GM13977 (cell line): ENCODE results near the gene SETD3.

Experiments used
- DNase-seq: peaks from one replicate; pipeline ENCODE4 v3.0.0; 2012; ENCODE audit warnings: low spot score
- in situ Hi-C: fragments of 300-500 bp; cut with MboI; formaldehyde crosslinking; loops from one replicate; pipeline ENCODE4 v1.12.0; 2022; ENCODE audit warnings: low sequenced_read_pairs, low pct_unique_long_range_greater_than_20kb, mixed read lengths, inconsistent platforms; ENCODE audit not compliant: unreplicated experiment
- TF ChIP-seq, protein P1 (sequence below): IDR thresholded peaks from 2 replicates; pipeline ENCODE4 v1.5.1; 2012; ENCODE audit warnings: mild to moderate bottlenecking, control low read depth; ENCODE audit not compliant: insufficient read depth; ENCODE audit errors: extremely low read depth, missing control alignments

The SETD3 gene

DNA sequence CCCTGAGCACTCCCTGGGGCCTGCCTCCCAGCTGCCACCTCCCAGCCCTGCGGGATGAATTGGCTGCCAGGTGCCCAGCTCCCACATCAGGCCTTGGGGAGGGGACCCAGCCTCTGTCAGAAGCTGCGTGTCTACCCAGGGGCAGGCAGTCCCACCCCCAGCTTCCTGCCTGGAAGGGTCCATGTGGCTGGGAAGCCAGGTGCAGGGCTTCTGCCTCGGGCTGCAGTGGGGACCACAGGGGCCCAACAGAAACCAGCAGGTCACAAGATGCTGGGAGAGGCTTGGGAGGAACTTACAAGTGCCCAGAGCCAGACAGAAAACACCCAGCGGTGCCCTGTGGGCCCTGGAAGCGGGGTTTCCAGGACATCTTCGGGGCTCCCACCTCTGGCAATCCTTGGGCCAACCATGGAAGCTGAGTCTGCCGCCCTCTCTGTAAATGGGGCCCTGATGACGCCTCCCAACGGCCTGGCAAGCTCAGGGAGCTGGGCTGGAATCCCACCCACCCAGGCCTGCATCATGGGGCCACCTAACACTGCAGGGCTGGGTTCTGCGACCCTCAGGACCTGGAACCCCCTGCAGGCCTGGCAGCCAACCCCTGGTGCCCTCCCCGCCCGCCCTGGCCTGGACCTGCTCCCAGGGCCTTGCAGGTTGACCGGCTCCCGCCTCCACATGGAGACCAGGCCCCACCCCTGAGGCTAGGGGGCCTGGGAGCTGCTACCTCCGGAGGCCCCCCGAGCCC is 37.2 kb upstream of the SETD3 start:
- in situ Hi-C loops: no loop called here
- DNase-seq: no peak
- TF ChIP-seq, protein P1, sequence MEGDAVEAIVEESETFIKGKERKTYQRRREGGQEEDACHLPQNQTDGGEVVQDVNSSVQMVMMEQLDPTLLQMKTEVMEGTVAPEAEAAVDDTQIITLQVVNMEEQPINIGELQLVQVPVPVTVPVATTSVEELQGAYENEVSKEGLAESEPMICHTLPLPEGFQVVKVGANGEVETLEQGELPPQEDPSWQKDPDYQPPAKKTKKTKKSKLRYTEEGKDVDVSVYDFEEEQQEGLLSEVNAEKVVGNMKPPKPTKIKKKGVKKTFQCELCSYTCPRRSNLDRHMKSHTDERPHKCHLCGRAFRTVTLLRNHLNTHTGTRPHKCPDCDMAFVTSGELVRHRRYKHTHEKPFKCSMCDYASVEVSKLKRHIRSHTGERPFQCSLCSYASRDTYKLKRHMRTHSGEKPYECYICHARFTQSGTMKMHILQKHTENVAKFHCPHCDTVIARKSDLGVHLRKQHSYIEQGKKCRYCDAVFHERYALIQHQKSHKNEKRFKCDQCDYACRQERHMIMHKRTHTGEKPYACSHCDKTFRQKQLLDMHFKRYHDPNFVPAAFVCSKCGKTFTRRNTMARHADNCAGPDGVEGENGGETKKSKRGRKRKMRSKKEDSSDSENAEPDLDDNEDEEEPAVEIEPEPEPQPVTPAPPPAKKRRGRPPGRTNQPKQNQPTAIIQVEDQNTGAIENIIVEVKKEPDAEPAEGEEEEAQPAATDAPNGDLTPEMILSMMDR: no peak

DNA sequence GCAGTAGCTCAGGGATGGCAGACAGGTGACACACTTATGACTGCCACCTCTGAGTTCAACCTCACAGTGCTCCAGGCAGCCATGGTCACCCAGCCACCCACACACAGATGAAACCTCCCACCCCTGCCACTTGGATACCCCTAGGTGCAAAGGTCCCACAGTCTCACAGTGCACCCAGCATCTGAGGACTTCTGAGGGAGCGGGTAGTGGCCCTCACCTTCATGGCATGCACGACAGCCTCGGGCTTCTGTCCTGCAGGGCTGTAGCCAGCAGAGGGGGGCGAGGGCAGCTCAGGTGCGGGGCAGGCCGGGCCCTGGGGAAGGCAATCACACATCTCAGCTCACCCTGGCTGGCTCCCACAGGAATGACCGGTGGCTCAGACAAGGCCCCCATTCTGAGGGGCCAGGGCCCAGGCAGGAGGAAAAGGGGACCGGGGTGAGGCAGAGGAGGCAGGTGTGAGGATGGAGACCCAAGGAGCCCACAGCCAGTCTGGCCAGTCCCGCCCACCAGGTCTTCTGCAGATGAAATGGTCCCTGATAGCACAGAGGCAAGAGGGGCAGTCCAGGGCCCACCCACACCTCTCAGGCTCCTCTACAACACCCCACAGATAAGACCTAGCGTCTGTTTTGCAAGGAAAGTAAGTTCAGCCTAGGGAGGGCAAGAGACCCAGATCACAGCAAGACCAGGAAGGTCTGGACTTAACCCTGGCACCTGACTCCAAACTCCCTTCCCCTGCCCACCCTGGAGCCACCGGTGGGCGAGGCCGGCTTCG is 36.4 kb upstream of the SETD3 start:
- DNase-seq: no peak
- TF ChIP-seq, protein P1: no peak
- in situ Hi-C loops: no loop called here

DNA sequence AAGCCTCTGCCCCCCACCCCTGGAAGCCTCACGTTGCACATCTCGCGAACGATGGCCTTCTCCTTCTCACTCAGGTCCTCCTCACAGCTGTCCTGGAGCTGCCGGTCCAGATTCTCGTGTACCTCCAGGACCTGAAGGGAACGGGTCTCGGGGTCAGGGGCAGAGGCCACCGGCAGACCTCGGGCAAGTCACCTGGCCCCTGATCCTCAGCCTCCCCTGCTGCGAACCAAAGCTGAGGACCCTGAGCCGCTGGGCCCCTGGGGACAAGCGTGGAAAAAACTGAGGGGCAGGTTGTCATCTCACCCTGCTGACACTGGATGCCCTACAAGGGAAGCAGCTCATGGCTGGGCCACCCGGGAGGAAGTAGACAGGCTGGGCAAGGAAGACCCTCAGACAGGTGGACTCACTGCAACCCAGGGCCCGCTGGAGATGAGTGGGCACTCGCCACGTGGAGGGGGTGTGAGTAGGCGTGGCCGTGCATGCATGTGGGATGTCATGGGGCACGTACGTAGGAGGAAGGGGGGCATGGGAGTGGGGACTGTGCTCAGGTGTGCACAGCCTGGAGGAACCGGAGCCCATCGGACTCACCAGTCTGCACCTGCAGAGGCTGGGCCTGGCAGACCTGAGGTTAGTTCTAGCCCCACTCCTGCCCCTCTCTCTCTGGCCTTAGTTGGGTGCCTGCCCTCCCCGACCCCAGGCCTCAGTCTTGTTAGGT is 35.7 kb upstream of the SETD3 start:
- TF ChIP-seq, protein P1: no peak
- in situ Hi-C loops: no loop called here
- no peak for DNase-seq

DNA sequence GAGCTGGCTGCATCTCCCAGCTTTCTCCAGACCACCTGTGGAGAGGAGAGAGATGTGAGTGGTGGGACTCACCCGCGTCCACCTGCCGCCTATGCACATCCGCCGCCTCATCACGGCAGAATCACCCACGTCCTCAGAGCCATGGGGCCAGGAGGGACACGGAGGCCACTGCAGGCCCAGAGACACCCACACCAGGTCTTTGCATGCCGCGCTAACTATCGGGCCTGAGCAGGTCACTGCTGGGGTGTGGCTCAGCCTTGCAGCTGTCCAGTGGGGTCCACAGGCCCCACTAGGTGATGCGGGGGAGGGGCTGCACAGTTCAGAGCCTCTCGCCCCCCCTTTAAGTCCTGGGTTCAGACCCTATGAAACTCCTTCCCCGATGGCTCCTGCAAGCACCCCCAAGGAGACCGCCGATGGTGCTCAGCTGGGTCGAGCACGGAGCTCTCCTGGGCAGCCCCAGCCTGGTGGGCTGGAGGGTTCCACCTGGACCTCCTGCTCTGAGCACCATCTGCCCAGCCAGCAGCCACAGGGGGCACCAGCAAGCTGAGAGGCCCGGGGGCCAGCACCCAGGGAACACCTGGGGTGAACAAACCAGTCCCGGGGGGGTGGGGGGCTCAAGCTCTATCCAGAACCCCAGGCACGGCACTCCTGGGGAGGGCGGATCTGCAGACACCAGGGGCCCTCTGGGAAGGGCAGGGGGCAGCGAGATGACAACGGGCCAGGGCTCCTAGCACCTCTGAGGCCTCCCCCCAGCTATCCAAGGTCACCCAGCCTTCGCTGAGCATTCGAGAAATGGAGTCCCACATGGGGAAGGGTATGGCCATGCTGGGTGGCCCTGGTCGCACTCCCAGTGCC is 34.9 kb upstream of the SETD3 start:
- TF ChIP-seq, protein P1: no peak
- no peak for DNase-seq
- in situ Hi-C loops: no loop called here

DNA sequence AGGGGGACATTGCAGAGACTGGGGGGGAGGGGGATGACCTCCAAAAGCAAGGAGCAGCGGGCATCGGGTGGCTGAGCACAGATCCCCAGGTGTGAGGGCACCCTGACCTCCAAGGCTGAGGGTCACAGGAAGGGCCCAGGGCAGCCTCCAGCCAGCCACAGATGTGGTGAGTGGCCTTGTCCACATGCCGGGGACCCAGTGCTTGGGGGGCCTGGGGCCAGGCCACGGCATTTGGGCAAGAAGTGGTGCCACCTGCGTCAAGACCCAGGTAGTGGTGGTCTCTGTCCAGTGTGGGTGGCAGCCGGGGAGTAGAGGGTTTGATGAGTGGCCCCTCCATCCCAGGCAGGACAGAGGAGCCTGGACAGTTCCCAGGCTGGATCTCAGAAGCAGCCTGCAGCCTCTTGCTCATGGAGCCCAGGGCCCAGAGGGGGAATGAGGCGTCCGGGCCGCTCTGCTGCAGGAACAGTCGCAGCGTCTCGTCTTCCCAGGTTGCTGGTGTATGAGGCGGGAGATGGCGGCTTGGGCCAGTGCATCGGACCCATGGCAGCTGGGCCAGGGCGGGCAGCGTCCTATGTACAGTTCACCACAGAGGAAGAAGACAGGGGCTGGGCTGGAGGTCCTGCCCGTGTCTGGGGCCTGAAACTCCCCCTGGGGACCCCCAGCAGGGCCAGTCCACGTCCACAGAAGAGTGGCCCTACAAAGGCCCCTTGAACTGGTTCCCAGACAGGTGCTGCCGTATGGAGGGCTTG is 34.1 kb upstream of the SETD3 start:
- TF ChIP-seq, protein P1: no peak
- in situ Hi-C loops: no loop called here
- no peak for DNase-seq
